Erythroblast (primary cell): ENCODE measurements around the gene HSF2.

Source experiments
- GATA1 ChIP-seq: IDR thresholded peaks from 2 replicates; pipeline ENCODE4 v1.6.1; 2011; ENCODE audit warnings: low read depth, mild to moderate bottlenecking, control low read depth, low read length, moderate library complexity
- POLR2A ChIP-seq: IDR thresholded peaks from 2 replicates; pipeline ENCODE4 v1.6.1; 2011; ENCODE audit warnings: mild to moderate bottlenecking, low read length

GRCh38 chr6:122428781-122429180 lies 29.3 kb downstream of the HSF2 start:
- TF ChIP-seq POLR2A (no peak), GATA1 (no peak)
